Epidermal melanocyte (primary cell): Measurements from ENCODE around the gene ELL3.
"Not testable (repeated sequence)": the region's sequence is repeated elsewhere in the genome, so short reads cannot be mapped to it uniquely, and the experiment has no call there.

ENCODE experiments used
- DNase-seq: peaks from one replicate; pipeline ENCODE4 v3.0.0; 2011; ENCODE audit warnings: low spot score; ENCODE audit not compliant: insufficient read length

ELL3 gene

GRCh38 chr15:43791993-43792760 is 15.4 kb upstream of the ELL3 start, which contains the start of gene SERF2:
SERF2 (plus strand) TSS chr15:43792320; CDS start chr15:43792377, 57 bp downstream.
- peak; percentile 99 for DNase-seq

- no peak for DNase-seq
These were observed 12.6 kb upstream of the ELL3 start for GRCh38 chr15:43789409-43789808.

GRCh38 chr15:43779016-43779415 is 2.2 kb upstream of the ELL3 start:
- no peak for DNase-seq

- no peak for DNase-seq
These were observed 625 bp upstream of the ELL3 start for GRCh38 chr15:43777267-43777914.

GRCh38 chr15:43776101-43776717 is 557 bp downstream of the ELL3 start:
- no peak for DNase-seq

GRCh38 chr15:43775411-43775965 is 1.3 kb downstream of the ELL3 start:
- DNase-seq: no peak

- no peak for DNase-seq
These were observed 2.7 kb downstream of the ELL3 start for GRCh38 chr15:43774062-43774461.

- no peak for DNase-seq
These were observed 4.1 kb downstream of the ELL3 start for GRCh38 chr15:43772624-43773023.

GRCh38 chr15:43771816-43772215 is 5.0 kb downstream of the ELL3 start:
- no peak for DNase-seq

GRCh38 chr15:43769584-43770228 is 7.1 kb downstream of the ELL3 start:
- peak; percentile 44 for DNase-seq

GRCh38 chr15:43763819-43764446 is 12.8 kb downstream of the ELL3 start:
- no peak for DNase-seq

GRCh38 chr15:43762824-43763223 is 13.9 kb downstream of the ELL3 start:
- no peak for DNase-seq

GRCh38 chr15:43751885-43752284 is 24.9 kb downstream of the ELL3 start:
- no peak for DNase-seq

- DNase-seq: no peak
These were observed 26.9 kb downstream of the ELL3 start for GRCh38 chr15:43749690-43750345.

- no peak for DNase-seq
These were observed 28.4 kb downstream of the ELL3 start for GRCh38 chr15:43748376-43748775.

- DNase-seq: not testable (repeated sequence)
These were observed 29.9 kb downstream of the ELL3 start for GRCh38 chr15:43746903-43747309.

GRCh38 chr15:43746245-43746902 is 30.4 kb downstream of the ELL3 start, which contains the start of gene PDIA3:
PDIA3 (plus strand) TSS chr15:43746438; CDS start chr15:43746540, 102 bp downstream.
- peak; percentile 90 for DNase-seq

GRCh38 chr15:43735416-43735815 is 41.4 kb downstream of the ELL3 start:
- no peak for DNase-seq

GRCh38 chr15:43728053-43728725 is 48.6 kb downstream of the ELL3 start:
- DNase-seq: not testable (repeated sequence)
